Neural cell (in vitro differentiated cells): Measurements from ENCODE around the gene E4F1.

Experiments
- EP300 ChIP-seq: fragments of 450-650 bp; conservative IDR thresholded peaks from 2 replicates; pipeline ENCODE4 v1.6.1; 2014; ENCODE audit warnings: antibody characterized with exemption, mild to moderate bottlenecking, moderate library complexity; ENCODE audit not compliant: poor library complexity, severe bottlenecking
- EZH2 ChIP-seq: fragments of 200-600, 300-800 bp; shearing (Covaris generic), sonication (generic); IDR thresholded peaks from 2 replicates; pipeline ENCODE4 v1.6.1; 2014; ENCODE audit warnings: antibody characterized with exemption, low read length, borderline replicate concordance, mild to moderate bottlenecking; ENCODE audit not compliant: insufficient read depth, poor library complexity, severe bottlenecking
- POLR2AphosphoS5 ChIP-seq: IDR thresholded peaks from 2 replicates; pipeline ENCODE4 v1.6.1; 2012
- RAD21 ChIP-seq: fragments of 450-650 bp; conservative IDR thresholded peaks from 2 replicates; pipeline ENCODE4 v1.6.1; 2014; ENCODE audit warnings: antibody characterized with exemption, mild to moderate bottlenecking, moderate library complexity
- SMC3 ChIP-seq: fragments of 450-650 bp; conservative IDR thresholded peaks from 2 replicates; pipeline ENCODE4 v1.6.1; 2014; ENCODE audit warnings: antibody characterized with exemption, mild to moderate bottlenecking, moderate library complexity; ENCODE audit not compliant: poor library complexity
- TAF1 ChIP-seq: IDR thresholded peaks from 2 replicates; pipeline ENCODE4 v1.6.1; 2012; ENCODE audit warnings: low read depth
- TF ChIP-seq, protein P1 (sequence below): fragments of 450-650 bp; IDR thresholded peaks from 2 replicates; pipeline ENCODE4 v1.5.1; 2014; ENCODE audit warnings: antibody characterized with exemption, mild to moderate bottlenecking, moderate library complexity; ENCODE audit not compliant: poor library complexity, severe bottlenecking
- TF ChIP-seq, protein P2 (sequence below): IDR thresholded peaks from 2 replicates; pipeline ENCODE4 v1.6.1; 2012; ENCODE audit warnings: borderline replicate concordance

DNA sequence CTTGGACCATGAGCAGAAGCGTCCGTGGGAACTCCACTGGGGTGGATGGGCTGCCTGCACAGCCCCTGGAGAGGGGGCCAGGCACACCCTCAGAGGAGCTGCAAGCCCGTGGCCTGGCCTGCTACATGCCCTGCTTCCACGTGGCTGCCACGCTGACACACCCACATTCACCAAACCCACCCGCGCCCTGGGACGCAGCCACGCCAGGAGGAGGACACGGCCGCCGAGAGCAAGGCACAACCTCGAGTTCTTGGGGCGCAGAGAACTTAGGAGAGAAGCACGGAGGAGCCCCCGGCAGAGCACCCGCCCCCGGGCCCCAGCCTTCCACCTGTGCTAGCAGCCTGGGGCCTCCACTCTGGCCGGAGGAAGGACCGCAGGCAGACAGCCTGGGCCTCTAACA is 45.8 kb upstream of the E4F1 start:
- TF ChIP-seq, protein P1, sequence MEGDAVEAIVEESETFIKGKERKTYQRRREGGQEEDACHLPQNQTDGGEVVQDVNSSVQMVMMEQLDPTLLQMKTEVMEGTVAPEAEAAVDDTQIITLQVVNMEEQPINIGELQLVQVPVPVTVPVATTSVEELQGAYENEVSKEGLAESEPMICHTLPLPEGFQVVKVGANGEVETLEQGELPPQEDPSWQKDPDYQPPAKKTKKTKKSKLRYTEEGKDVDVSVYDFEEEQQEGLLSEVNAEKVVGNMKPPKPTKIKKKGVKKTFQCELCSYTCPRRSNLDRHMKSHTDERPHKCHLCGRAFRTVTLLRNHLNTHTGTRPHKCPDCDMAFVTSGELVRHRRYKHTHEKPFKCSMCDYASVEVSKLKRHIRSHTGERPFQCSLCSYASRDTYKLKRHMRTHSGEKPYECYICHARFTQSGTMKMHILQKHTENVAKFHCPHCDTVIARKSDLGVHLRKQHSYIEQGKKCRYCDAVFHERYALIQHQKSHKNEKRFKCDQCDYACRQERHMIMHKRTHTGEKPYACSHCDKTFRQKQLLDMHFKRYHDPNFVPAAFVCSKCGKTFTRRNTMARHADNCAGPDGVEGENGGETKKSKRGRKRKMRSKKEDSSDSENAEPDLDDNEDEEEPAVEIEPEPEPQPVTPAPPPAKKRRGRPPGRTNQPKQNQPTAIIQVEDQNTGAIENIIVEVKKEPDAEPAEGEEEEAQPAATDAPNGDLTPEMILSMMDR: no peak
- TF ChIP-seq, protein P2, sequence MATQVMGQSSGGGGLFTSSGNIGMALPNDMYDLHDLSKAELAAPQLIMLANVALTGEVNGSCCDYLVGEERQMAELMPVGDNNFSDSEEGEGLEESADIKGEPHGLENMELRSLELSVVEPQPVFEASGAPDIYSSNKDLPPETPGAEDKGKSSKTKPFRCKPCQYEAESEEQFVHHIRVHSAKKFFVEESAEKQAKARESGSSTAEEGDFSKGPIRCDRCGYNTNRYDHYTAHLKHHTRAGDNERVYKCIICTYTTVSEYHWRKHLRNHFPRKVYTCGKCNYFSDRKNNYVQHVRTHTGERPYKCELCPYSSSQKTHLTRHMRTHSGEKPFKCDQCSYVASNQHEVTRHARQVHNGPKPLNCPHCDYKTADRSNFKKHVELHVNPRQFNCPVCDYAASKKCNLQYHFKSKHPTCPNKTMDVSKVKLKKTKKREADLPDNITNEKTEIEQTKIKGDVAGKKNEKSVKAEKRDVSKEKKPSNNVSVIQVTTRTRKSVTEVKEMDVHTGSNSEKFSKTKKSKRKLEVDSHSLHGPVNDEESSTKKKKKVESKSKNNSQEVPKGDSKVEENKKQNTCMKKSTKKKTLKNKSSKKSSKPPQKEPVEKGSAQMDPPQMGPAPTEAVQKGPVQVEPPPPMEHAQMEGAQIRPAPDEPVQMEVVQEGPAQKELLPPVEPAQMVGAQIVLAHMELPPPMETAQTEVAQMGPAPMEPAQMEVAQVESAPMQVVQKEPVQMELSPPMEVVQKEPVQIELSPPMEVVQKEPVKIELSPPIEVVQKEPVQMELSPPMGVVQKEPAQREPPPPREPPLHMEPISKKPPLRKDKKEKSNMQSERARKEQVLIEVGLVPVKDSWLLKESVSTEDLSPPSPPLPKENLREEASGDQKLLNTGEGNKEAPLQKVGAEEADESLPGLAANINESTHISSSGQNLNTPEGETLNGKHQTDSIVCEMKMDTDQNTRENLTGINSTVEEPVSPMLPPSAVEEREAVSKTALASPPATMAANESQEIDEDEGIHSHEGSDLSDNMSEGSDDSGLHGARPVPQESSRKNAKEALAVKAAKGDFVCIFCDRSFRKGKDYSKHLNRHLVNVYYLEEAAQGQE: no peak
- no peak for TF ChIP-seq EZH2
- TF ChIP-seq POLR2AphosphoS5: peak; percentile 9
- TF ChIP-seq EP300: no peak
- no peak for TF ChIP-seq RAD21
- no peak for TF ChIP-seq SMC3
- no peak for TF ChIP-seq TAF1
